ACC112 (cell line): ENCODE results near the gene LRRN2.

Experiments
- H2AFZ ChIP-seq: fragments of 200-600 bp; sonication (generic); one replicate; pipeline ENCODE4 v1.6.0; 2017; ENCODE audit warnings: antibody characterized with exemption, low read length; ENCODE audit not compliant: unreplicated experiment
- H3K27ac ChIP-seq: fragments of 200-600 bp; sonication (generic); 2 replicates; pipeline ENCODE4 v1.5.1; 2014; ENCODE audit warnings: low read depth, mild to moderate bottlenecking, antibody characterized with exemption, low read length, moderate library complexity
- H3K27me3 ChIP-seq: fragments of 200-600 bp; sonication (generic); 2 replicates; pipeline ENCODE4 v1.6.1; 2014; ENCODE audit warnings: mild to moderate bottlenecking, antibody characterized with exemption, low read length, moderate library complexity, mixed read lengths; ENCODE audit not compliant: insufficient read depth
- H3K36me3 ChIP-seq: fragments of 200-600 bp; sonication (generic); 2 replicates; pipeline ENCODE4 v1.6.1; 2016; ENCODE audit warnings: mild to moderate bottlenecking, antibody characterized with exemption, low read length, moderate library complexity, mixed read lengths; ENCODE audit not compliant: insufficient read depth
- H3K4me1 ChIP-seq: fragments of 200-600 bp; sonication (generic); one replicate; pipeline ENCODE4 v1.6.1; 2016; ENCODE audit warnings: low read length, mixed read lengths; ENCODE audit not compliant: insufficient read depth, unreplicated experiment, control insufficient read depth
- H3K4me3 ChIP-seq: fragments of 200-600 bp; sonication (generic); 2 replicates; pipeline ENCODE4 v1.5.1; 2014; ENCODE audit warnings: mild to moderate bottlenecking, low read depth, low read length
- H3K79me2 ChIP-seq: fragments of 200-600 bp; sonication (generic); one replicate; pipeline ENCODE4 v1.6.0; 2016; ENCODE audit warnings: low read length; ENCODE audit not compliant: control insufficient read depth, unreplicated experiment, insufficient read depth

The LRRN2 gene

GRCh38 chr1:204711947-204712701, 26.6 kb upstream of the LRRN2 start:
- H3K79me2 ChIP-seq: no peaks in the 10 kb centered on the region
- no peak overlapping the region for H3K4me3 ChIP-seq
- no peak overlapping the region for H2AFZ ChIP-seq

GRCh38 chr1:204711103-204711946, 25.8 kb upstream of the LRRN2 start:
- no peak overlapping the region for H3K4me3 ChIP-seq
- no peak overlapping the region for H3K27ac ChIP-seq
- H3K79me2 ChIP-seq: no peaks in the 10 kb centered on the region
- H2AFZ ChIP-seq: no peak overlapping the region
- H3K36me3 ChIP-seq: no peaks in the 10 kb centered on the region
- no peaks in the 10 kb centered on the region for H3K4me1 ChIP-seq
- peaks cover 74% of the 10 kb centered on the region for H3K27me3 ChIP-seq

More at GRCh38 chr1:204711947-204712701, 26.6 kb upstream of the LRRN2 start:
- peaks cover 68% of the 10 kb centered on the region for H3K27me3 ChIP-seq
- H3K36me3 ChIP-seq: no peaks in the 10 kb centered on the region
- H3K27ac ChIP-seq: no peak overlapping the region
- no peaks in the 10 kb centered on the region for H3K4me1 ChIP-seq

GRCh38 chr1:204709960-204710912, 24.7 kb upstream of the LRRN2 start:
- no peak overlapping the region for H3K27ac ChIP-seq
- peaks cover 85% of the 10 kb centered on the region for H3K27me3 ChIP-seq

GRCh38 chr1:204709021-204709420, 23.5 kb upstream of the LRRN2 start:
- no peaks in the 10 kb centered on the region for H3K36me3 ChIP-seq
- peaks cover 81% of the 10 kb centered on the region for H3K27me3 ChIP-seq
- no peaks in the 10 kb centered on the region for H3K79me2 ChIP-seq
- no peaks in the 10 kb centered on the region for H3K4me1 ChIP-seq
- no peak overlapping the region for H3K4me3 ChIP-seq
- no peak overlapping the region for H3K27ac ChIP-seq
- no peak overlapping the region for H2AFZ ChIP-seq

More at GRCh38 chr1:204709960-204710912, 24.7 kb upstream of the LRRN2 start:
- H2AFZ ChIP-seq: no peak overlapping the region
- no peaks in the 10 kb centered on the region for H3K4me1 ChIP-seq
- no peaks in the 10 kb centered on the region for H3K36me3 ChIP-seq
- no peak overlapping the region for H3K4me3 ChIP-seq
- H3K79me2 ChIP-seq: no peaks in the 10 kb centered on the region

- H3K27ac ChIP-seq: no peak overlapping the region
Measured at GRCh38 chr1:204706838-204707509, 21.4 kb upstream of the LRRN2 start.

GRCh38 chr1:204705888-204706837, 20.6 kb upstream of the LRRN2 start:
- H3K36me3 ChIP-seq: no peaks in the 10 kb centered on the region
- H3K4me1 ChIP-seq: no peaks in the 10 kb centered on the region
- no peak overlapping the region for H3K27ac ChIP-seq
- H3K4me3 ChIP-seq: no peak overlapping the region
- H3K79me2 ChIP-seq: no peaks in the 10 kb centered on the region
- no peak overlapping the region for H2AFZ ChIP-seq
- peaks cover 80% of the 10 kb centered on the region for H3K27me3 ChIP-seq

More at GRCh38 chr1:204706838-204707509, 21.4 kb upstream of the LRRN2 start:
- Histone ChIP-seq H3K4me1 (no peaks in the 10 kb centered on the region), H3K4me3 (no peak overlapping the region), H3K27me3 (peaks cover 81% of the 10 kb centered on the region), H2AFZ (no peak overlapping the region), H3K79me2 (no peaks in the 10 kb centered on the region), H3K36me3 (no peaks in the 10 kb centered on the region)

- H3K4me1 ChIP-seq: no peaks in the 10 kb centered on the region
- H3K36me3 ChIP-seq: no peaks in the 10 kb centered on the region
- peaks cover 78% of the 10 kb centered on the region for H3K27me3 ChIP-seq
- no peak overlapping the region for H3K27ac ChIP-seq
- no peak overlapping the region for H2AFZ ChIP-seq
- no peak overlapping the region for H3K4me3 ChIP-seq
- no peaks in the 10 kb centered on the region for H3K79me2 ChIP-seq
Measured at GRCh38 chr1:204705493-204705811, 19.9 kb upstream of the LRRN2 start.

- no peaks in the 10 kb centered on the region for H3K36me3 ChIP-seq
- no peak overlapping the region for H3K27ac ChIP-seq
- H3K27me3 ChIP-seq: peaks cover 78% of the 10 kb centered on the region
Measured at GRCh38 chr1:204704794-204705492, 19.4 kb upstream of the LRRN2 start.

More at GRCh38 chr1:204704794-204705492, 19.4 kb upstream of the LRRN2 start:
- Histone ChIP-seq H3K79me2 (no peaks in the 10 kb centered on the region), H2AFZ (no peak overlapping the region), H3K4me3 (no peak overlapping the region), H3K4me1 (no peaks in the 10 kb centered on the region)
